Kidney capillary endothelial cell (primary cell): ENCODE results near the gene APBB1IP.
"Not testable (repeated sequence)": the region's sequence is repeated elsewhere in the genome, so short reads cannot be mapped to it uniquely, and the experiment has no call there.

Experiments used
- DNase-seq: peaks from one replicate; pipeline ENCODE4 v3.0.0-alpha.2; 2018; ENCODE audit warnings: low spot score

The APBB1IP gene

GRCh38 chr10:26556748-26557640 lies 118.9 kb downstream of the APBB1IP start:
- DNase-seq, result peak; percentile 12

DNA sequence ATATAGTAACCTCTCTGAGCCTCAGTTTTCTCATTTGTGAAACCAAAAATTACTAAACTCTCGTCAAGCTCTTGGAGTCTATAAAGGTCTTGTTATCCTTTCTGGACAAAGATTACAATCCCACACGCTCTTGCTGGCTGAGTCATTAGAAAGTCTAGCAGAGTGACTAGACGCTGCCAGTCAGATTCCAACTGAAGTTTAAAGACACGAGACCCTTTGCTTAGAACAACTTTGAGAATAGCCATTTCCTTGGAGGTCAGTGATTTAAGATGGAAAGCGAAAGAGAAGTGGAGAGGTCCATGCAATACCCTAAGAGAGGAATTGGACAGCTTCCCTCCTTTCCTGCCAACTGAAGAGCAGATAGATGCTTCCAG lies 119.5 kb downstream of the APBB1IP start:
- DNase-seq, result no peak

- no peak for DNase-seq
Observed at GRCh38 chr10:26566525-26567350, 128.6 kb downstream of the APBB1IP start.

DNA sequence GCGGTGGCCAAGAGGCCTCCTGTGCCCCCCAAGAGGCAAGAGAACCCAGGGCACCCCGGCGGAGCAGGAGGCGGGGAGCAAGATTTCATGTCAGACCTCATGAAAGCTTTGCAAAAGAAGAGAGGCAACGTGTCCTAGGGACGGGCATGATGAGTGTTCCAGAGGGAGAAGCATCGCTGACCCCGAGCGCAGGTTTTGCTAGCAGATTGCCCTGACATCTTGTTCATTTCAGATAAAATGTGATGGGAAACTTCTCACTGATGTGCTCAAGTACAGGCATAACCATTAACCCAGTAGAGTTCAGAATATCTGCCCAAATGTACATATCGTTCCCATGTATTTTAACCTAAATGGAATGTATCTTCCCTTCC lies 129.2 kb downstream of the APBB1IP start:
- DNase-seq, result no peak

GRCh38 chr10:26571655-26572054 lies 133.5 kb downstream of the APBB1IP start:
- no peak for DNase-seq

DNA sequence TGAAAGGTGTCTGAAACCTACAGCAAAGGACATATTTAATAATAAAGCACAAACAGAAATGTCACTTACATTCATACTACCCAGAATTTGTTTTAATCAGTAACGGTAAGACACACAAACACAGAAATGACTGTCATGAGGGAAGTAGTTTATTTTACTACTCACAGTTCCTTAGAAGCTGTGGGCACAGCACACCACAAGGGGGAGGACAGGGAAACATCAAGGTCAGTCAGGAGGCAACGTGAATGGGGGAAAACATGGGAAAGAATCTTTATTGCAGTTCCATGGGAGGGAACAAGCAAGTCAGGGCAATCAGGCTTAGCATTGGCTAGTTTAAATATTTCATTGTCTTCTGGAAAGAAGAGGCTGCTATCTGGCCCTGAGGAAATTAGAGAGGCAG lies 135.5 kb downstream of the APBB1IP start:
- DNase-seq, result no peak

DNA sequence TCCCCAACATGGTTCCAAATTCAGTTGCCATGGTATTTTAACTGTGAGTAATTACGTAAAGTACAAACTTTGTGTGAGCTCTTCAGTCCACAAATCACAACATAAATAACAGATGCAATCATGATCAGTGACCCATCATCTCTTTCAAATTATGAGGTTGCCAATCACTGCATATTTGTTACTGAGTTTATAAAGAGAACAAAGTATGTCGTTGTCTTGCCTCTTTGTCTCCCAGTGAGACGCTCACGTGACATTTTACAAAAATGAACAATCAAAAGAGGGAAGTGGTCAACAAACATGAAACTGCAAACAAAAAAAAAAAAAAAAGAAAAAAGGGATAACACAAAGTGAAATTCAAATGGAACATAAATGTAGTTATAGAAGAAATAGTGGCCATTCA lies 136.6 kb downstream of the APBB1IP start:
- DNase-seq, result no peak

DNA sequence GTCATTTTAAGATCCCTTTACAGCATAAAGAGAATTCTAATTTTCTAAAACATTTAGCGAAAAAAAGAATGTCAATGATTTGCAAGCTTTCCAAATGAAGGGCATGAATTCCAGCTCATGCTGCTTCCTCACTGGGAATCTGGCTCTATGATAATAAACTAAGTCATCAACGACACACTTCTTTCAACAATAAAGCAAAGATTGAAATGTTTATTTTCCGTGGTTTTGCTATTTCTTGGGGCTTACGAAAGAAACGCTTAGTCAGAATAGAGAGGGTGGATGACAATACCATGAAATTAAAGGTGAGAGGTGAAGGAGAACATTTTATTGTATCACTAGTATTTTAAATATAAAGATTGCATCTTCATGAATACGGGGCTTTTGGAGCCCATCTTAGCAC lies 140.2 kb downstream of the APBB1IP start:
- not testable (repeated sequence) for DNase-seq

DNA sequence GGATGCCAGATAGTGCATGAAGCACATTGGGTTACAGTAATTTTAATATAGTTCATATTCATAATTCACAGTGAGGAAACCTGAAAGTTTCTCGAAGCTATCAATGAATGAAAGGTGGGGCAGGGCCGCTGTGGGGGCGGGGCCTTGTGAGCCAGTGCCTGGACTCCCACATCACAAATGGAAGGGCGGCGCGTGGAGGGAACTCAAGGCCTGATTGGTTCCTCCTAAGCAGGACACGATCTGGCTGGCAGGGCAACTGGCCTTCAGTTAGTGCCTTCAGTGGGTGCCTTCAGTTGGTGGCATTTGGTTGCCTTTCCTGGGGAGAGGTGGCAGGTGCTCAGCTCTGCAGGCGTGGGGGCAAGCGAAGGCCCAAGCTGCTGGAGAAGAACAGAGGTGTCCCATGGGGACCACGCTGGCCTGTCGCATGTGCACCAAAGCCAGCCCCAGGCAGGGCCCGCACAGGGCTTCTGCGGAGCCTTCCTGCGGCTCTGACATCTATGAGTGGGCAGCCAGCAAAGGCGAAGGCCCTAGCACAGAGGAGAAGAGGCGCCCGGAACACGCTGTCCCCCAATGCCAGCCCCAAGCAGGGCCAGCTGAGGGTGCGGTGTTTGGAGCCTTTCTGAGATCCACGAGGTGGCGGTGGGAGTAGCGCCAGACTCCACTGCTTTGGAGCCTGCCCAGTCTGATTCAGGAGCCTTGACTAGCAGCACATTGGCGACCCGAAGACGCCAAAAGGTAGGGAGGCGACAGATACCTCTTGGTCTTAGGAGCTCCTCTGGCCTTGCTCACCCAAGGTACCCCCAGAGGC lies 141.3 kb downstream of the APBB1IP start:
- no peak for DNase-seq

DNA sequence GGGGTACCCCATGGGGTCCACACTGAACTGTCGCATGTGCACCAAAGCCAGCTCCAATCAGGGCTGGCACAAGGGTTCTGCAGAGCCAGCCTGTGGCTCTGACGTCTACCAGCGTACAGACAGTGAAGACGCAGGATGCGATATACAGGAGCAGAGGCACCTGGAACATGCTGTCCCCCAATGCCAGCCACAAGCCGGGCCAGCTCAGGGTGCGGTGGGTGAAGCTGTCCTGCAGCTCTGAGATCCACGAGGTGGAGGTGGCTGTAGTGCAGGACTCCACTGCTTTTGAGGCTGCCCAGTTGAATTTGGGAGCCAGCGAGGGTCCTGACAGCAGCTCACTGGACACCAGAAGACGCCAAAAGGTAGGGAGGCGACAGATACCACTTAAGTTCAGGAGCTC lies 148.1 kb downstream of the APBB1IP start:
- no peak for DNase-seq

DNA sequence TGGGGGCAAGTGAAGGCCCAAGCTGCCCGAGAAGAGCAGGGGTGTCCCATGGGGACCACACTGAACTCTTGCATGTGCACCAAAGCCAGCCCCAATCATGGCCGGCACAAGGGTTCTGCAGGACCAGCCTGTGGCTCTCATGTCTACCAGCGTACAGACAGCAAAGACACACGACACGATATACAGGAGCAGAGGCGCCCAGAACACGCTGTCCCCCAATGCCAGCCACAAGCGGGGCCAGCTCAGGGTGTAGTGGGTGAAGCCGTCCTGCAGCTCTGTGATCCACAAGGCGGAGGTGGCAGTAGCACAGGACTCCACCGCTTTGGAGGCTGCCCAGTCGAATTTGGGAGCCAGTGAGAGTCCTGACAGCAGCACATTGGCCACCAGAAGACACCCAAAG lies 150.5 kb downstream of the APBB1IP start:
- no peak for DNase-seq

DNA sequence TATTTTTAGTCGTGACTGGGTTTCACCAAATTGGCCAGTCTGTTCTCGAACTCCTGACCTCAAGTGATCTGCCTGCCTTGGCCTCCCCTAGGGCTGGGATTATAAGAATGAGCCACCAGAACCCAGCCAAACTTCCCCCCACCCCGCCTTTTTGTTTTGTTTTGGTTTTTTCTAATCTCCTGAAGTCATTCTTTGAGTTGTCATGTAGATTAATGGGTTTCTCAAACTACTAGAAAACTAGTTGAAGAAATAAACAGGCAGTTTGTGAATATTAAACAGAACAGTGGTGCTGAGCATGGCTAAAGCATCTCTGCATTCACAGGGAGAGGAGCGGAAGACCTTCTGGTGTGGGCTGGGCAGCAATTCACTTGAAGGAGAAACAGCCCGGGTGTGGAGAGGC lies 151.7 kb downstream of the APBB1IP start:
- DNase-seq, result not testable (repeated sequence)

- DNase-seq, result no peak
Observed at GRCh38 chr10:26593896-26594295, 155.8 kb downstream of the APBB1IP start.

DNA sequence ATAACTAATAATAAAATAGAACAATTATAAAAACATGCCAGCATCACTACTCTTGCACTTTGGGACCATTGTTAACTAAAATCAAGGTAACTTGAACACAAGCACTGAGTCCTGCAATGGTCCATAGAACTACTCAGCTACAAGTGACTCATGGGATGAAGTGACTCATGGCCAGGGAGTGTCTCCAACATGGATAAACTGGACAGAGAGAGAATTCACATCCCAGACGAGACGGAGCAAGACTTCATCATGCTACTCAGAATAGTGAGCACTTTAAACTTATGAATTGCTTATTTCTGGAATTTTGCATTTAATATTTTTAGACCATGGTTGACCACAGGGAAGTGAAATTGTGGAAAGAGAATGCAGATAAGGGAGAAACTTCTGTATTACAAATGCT lies 165.1 kb downstream of the APBB1IP start:
- DNase-seq, result not testable (repeated sequence)

- not testable (repeated sequence) for DNase-seq
Observed at GRCh38 chr10:26604320-26605093, 166.4 kb downstream of the APBB1IP start.

DNA sequence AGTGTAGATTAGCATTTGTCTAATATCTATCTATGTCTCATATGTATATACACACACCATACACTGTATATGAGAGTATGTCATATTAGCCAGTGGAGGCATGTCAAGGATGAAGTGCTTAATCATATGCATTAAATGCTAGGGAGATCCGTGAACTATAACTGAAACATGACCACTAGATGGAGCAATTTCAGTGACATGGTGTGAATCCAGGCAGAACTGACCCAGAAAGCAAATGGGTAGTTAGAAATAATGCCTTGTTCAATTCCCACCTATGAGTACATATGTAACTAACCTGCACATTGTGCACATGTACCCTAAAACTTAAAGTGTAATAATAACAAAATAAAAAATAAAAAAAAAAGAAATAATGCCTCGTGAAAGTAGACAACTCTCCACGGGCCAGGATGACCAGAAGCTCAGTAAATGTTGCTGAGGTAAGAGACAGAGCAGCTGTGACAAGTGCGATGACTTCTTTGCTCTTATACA lies 168.3 kb downstream of the APBB1IP start:
- DNase-seq, result not testable (repeated sequence)

DNA sequence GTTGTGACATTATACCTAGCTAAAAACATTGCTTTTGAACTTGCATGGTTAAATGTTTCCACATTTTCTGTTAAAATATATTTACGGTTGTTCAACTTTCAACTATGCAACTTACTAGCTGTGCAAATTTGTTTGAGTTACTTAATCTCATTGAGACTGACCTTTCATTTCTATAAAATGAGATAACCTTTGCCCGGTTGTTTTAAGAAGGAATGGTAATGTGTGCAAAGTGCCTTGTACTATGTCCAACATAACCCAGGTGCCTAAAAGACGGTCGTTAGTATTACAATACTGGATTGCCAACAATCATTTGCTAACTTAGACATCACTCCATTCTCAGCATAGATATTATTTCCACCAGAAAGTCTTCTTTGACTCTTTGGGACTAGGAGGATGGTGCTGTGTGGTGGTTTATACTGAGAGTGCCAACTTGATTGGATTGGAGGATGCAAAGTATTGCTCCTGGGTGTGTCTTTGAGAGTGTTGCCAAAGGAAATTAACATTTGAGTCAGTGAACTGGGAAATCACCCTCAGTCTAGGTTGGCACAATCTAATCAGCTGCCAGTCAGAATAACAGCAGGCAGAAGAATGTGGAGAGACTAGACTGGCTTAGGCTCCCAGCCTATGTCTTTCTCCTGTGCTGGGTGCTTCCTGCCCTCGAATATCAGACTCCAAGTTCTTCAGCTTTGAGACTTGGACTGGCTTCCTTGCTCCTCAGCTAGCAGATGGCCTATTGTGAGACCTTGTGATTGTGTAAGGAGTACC lies 174.2 kb downstream of the APBB1IP start:
- no peak for DNase-seq
